Neural cell (in vitro differentiated cells): Measurements from ENCODE around the gene MEGF6. TPM values are rescaled to one million over a fixed set of nuclear protein-coding genes. Genes with fewer than 3 reads are reported as not detected.

ENCODE experiments used
- H2AFZ ChIP-seq: fragments of 200-600, 300-800 bp; sonication (generic), shearing (Covaris generic); 2 replicates; pipeline ENCODE4 v1.6.0; 2014; ENCODE audit warnings: low read depth, mild to moderate bottlenecking, antibody characterized with exemption, low read length, moderate library complexity
- H3F3A ChIP-seq: fragments of 200-600 bp; shearing (Covaris generic); 2 replicates; pipeline ENCODE4 v1.6.1; 2016; ENCODE audit warnings: mild to moderate bottlenecking, moderate library complexity, mixed read lengths, antibody characterized with exemption, low read length; ENCODE audit not compliant: insufficient read depth, poor library complexity, severe bottlenecking
- H3K27ac ChIP-seq: fragments of 200-600, 300-800 bp; sonication (generic), shearing (Covaris generic); 2 replicates; pipeline ENCODE4 v1.5.1; 2014; ENCODE audit warnings: mild to moderate bottlenecking, low read length, moderate library complexity
- H3K27me3 ChIP-seq: fragments of 300-800, 200-600 bp; sonication (generic), shearing (Covaris generic); 2 replicates; pipeline ENCODE4 v1.6.0; 2014; ENCODE audit warnings: mild to moderate bottlenecking, low read depth, low read length, moderate library complexity; ENCODE audit not compliant: insufficient read depth
- H3K36me3 ChIP-seq: fragments of 300-800, 200-600 bp; sonication (generic), shearing (Covaris generic); 2 replicates; pipeline ENCODE4 v1.5.1; 2014; ENCODE audit warnings: mild to moderate bottlenecking, antibody characterized with exemption, low read length, moderate library complexity; ENCODE audit not compliant: insufficient read depth
- H3K4me2 ChIP-seq: fragments of 300-800, 200-600 bp; sonication (generic), shearing (Covaris generic); 2 replicates; pipeline ENCODE4 v1.6.0; 2014; ENCODE audit warnings: mild to moderate bottlenecking, low read length
- H3K4me3 ChIP-seq: fragments of 300-800, 200-600 bp; sonication (generic), shearing (Covaris generic); 2 replicates; pipeline ENCODE4 v1.5.1; 2014; ENCODE audit warnings: mild to moderate bottlenecking, low read length, moderate library complexity
- H3K79me2 ChIP-seq: fragments of 200-600 bp; shearing (Covaris generic); replicated peaks from 2 replicates; pipeline ENCODE4 v1.6.0; 2014; ENCODE audit warnings: mild to moderate bottlenecking, low read length, moderate library complexity; ENCODE audit not compliant: insufficient read depth
- H3K9ac ChIP-seq: fragments of 300-800, 200-600 bp; sonication (generic), shearing (Covaris generic); 2 replicates; pipeline ENCODE4 v1.6.1; 2016; ENCODE audit warnings: mild to moderate bottlenecking, low read length, mixed read lengths
- H3K9me2 ChIP-seq: fragments of 200-600 bp; shearing (Covaris generic); 2 replicates; pipeline ENCODE4 v1.6.1; 2016; ENCODE audit warnings: mild to moderate bottlenecking, low read length, mixed read lengths; ENCODE audit not compliant: insufficient read depth
- H3K9me3 ChIP-seq: fragments of 200-600, 300-800 bp; sonication (generic), shearing (Covaris generic); 2 replicates; pipeline ENCODE4 v1.6.1; 2016; ENCODE audit warnings: mild to moderate bottlenecking, mixed run types, low read length, moderate library complexity, mixed read lengths
- H4K20me1 ChIP-seq: fragments of 200-600 bp; shearing (Covaris generic); 2 replicates; pipeline ENCODE4 v1.6.1; 2016; ENCODE audit warnings: mild to moderate bottlenecking, mixed run types; ENCODE audit not compliant: insufficient read depth
- EP300 ChIP-seq: fragments of 450-650 bp; conservative IDR thresholded peaks from 2 replicates; pipeline ENCODE4 v1.6.1; 2014; ENCODE audit warnings: antibody characterized with exemption, mild to moderate bottlenecking, moderate library complexity; ENCODE audit not compliant: poor library complexity, severe bottlenecking
- EZH2 ChIP-seq: fragments of 200-600, 300-800 bp; shearing (Covaris generic), sonication (generic); IDR thresholded peaks from 2 replicates; pipeline ENCODE4 v1.6.1; 2014; ENCODE audit warnings: antibody characterized with exemption, low read length, borderline replicate concordance, mild to moderate bottlenecking; ENCODE audit not compliant: insufficient read depth, poor library complexity, severe bottlenecking
- MXI1 ChIP-seq: fragments of 450-650 bp; conservative IDR thresholded peaks from 2 replicates; pipeline ENCODE4 v1.6.1; 2014; ENCODE audit warnings: antibody characterized with exemption, mild to moderate bottlenecking; ENCODE audit not compliant: poor library complexity, severe bottlenecking
- POLR2AphosphoS5 ChIP-seq: IDR thresholded peaks from 2 replicates; pipeline ENCODE4 v1.6.1; 2012
- RAD21 ChIP-seq: fragments of 450-650 bp; conservative IDR thresholded peaks from 2 replicates; pipeline ENCODE4 v1.6.1; 2014; ENCODE audit warnings: antibody characterized with exemption, mild to moderate bottlenecking, moderate library complexity
- SMC3 ChIP-seq: fragments of 450-650 bp; conservative IDR thresholded peaks from 2 replicates; pipeline ENCODE4 v1.6.1; 2014; ENCODE audit warnings: antibody characterized with exemption, mild to moderate bottlenecking, moderate library complexity; ENCODE audit not compliant: poor library complexity
- TAF1 ChIP-seq: IDR thresholded peaks from 2 replicates; pipeline ENCODE4 v1.6.1; 2012; ENCODE audit warnings: low read depth
- polyA plus RNA-seq: library from polyadenylated mRNA; depleted of rRNA; stranded (reverse); fragments of >200 nt; gene quantifications from 2 replicates; pipeline ENCODE4 v1.2.3, GENCODE V29; 2014
- TF ChIP-seq, protein P1 (sequence below): fragments of 450-650 bp; IDR thresholded peaks from 2 replicates; pipeline ENCODE4 v1.5.1; 2014; ENCODE audit warnings: antibody characterized with exemption, mild to moderate bottlenecking, moderate library complexity; ENCODE audit not compliant: poor library complexity, severe bottlenecking
- TF ChIP-seq, protein P2 (sequence below): IDR thresholded peaks from 2 replicates; pipeline ENCODE4 v1.6.1; 2012; ENCODE audit warnings: borderline replicate concordance

Gene MEGF6
- polyA plus RNA-seq, 1 donor from 2014 or later: 6.0 TPM

DNA sequence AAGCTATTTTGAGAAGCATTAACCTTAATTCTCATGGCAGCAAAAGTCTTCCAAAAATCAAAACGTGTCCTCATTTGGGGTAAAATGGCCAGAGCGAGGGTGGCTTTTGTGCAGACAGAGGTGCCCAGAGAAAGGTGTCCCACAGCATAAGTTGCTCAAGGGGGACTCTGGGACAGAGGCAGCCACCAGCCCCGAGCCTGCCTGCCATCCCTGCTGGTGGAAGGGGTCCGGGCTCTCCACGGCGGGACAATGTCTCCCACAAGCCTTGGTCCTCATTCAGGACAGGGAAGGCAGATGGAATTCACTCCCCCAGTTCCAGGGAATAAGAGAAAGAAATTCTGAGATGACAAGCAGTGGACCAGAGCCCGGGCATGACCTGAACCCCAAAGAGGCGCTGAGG, 169.4 kb downstream of the MEGF6 start:
- H3K36me3 ChIP-seq: no peaks in the 10 kb centered on the region
- no peak overlapping the region for H3K4me3 ChIP-seq
- no peaks in the 10 kb centered on the region for H3K27me3 ChIP-seq
- H3K9me3 ChIP-seq: no peaks in the 10 kb centered on the region
- H3K9ac ChIP-seq: no peak overlapping the region
- no peaks in the 10 kb centered on the region for H3K79me2 ChIP-seq
- no peak for TF ChIP-seq MXI1
- TF ChIP-seq RAD21: no peak
- no peak for TF ChIP-seq EP300
- TF ChIP-seq SMC3: no peak
- no peak for TF ChIP-seq POLR2AphosphoS5
- no peak for TF ChIP-seq EZH2
- TF ChIP-seq, protein P1, sequence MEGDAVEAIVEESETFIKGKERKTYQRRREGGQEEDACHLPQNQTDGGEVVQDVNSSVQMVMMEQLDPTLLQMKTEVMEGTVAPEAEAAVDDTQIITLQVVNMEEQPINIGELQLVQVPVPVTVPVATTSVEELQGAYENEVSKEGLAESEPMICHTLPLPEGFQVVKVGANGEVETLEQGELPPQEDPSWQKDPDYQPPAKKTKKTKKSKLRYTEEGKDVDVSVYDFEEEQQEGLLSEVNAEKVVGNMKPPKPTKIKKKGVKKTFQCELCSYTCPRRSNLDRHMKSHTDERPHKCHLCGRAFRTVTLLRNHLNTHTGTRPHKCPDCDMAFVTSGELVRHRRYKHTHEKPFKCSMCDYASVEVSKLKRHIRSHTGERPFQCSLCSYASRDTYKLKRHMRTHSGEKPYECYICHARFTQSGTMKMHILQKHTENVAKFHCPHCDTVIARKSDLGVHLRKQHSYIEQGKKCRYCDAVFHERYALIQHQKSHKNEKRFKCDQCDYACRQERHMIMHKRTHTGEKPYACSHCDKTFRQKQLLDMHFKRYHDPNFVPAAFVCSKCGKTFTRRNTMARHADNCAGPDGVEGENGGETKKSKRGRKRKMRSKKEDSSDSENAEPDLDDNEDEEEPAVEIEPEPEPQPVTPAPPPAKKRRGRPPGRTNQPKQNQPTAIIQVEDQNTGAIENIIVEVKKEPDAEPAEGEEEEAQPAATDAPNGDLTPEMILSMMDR: no peak
- H2AFZ ChIP-seq: no peak overlapping the region
- no peaks in the 10 kb centered on the region for H3F3A ChIP-seq
- no peak overlapping the region for H3K27ac ChIP-seq
- no peak overlapping the region for H3K4me2 ChIP-seq
- H3K9me2 ChIP-seq: no peaks in the 10 kb centered on the region
- H4K20me1 ChIP-seq: no peaks in the 10 kb centered on the region

DNA sequence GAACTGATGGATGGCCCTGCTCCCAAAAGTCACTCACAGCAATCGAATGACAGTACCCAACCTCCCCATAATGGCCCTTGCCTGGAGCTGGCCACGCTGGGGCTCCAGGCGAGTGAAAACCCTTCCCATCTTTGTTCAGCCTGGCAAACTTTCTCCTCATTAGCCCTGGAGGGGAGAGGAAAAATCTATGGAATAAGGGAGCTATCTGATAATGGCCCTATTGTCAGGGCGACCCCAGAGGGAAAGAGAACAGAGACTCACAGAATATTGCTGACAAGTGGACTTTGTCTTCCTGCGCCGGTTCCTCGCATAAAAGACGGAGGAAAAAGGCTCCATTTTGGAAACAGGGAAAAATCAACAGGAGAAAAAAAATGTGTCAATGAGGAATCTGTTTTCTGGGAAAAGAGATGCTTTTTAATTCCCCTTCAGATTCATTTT, 169.9 kb downstream of the MEGF6 start:
- Histone ChIP-seq H3K9me2 (no peaks in the 10 kb centered on the region), H3F3A (no peaks in the 10 kb centered on the region), H3K9me3 (no peaks in the 10 kb centered on the region), H3K27ac (no peak overlapping the region), H3K27me3 (no peaks in the 10 kb centered on the region), H2AFZ (no peak overlapping the region), H3K4me3 (no peak overlapping the region), H3K79me2 (no peaks in the 10 kb centered on the region), H3K9ac (no peak overlapping the region), H3K36me3 (no peaks in the 10 kb centered on the region), H4K20me1 (no peaks in the 10 kb centered on the region), H3K4me2 (no peak overlapping the region)
- TF ChIP-seq EZH2 (no peak), MXI1 (no peak), TAF1 (no peak), EP300 (no peak), POLR2AphosphoS5 (no peak), SMC3 (no peak), RAD21 (no peak)
- TF ChIP-seq, protein P1: no peak
- TF ChIP-seq, protein P2, sequence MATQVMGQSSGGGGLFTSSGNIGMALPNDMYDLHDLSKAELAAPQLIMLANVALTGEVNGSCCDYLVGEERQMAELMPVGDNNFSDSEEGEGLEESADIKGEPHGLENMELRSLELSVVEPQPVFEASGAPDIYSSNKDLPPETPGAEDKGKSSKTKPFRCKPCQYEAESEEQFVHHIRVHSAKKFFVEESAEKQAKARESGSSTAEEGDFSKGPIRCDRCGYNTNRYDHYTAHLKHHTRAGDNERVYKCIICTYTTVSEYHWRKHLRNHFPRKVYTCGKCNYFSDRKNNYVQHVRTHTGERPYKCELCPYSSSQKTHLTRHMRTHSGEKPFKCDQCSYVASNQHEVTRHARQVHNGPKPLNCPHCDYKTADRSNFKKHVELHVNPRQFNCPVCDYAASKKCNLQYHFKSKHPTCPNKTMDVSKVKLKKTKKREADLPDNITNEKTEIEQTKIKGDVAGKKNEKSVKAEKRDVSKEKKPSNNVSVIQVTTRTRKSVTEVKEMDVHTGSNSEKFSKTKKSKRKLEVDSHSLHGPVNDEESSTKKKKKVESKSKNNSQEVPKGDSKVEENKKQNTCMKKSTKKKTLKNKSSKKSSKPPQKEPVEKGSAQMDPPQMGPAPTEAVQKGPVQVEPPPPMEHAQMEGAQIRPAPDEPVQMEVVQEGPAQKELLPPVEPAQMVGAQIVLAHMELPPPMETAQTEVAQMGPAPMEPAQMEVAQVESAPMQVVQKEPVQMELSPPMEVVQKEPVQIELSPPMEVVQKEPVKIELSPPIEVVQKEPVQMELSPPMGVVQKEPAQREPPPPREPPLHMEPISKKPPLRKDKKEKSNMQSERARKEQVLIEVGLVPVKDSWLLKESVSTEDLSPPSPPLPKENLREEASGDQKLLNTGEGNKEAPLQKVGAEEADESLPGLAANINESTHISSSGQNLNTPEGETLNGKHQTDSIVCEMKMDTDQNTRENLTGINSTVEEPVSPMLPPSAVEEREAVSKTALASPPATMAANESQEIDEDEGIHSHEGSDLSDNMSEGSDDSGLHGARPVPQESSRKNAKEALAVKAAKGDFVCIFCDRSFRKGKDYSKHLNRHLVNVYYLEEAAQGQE: no peak
